GM19193 (cell line): ENCODE data around the gene GPD2.

Source experiments
- POLR2A ChIP-seq: IDR thresholded peaks from 4 replicates; pipeline ENCODE4 v1.6.1; 2011; ENCODE audit not compliant: insufficient read depth, insufficient read length; ENCODE audit errors: extremely low read depth

GPD2 gene

DNA sequence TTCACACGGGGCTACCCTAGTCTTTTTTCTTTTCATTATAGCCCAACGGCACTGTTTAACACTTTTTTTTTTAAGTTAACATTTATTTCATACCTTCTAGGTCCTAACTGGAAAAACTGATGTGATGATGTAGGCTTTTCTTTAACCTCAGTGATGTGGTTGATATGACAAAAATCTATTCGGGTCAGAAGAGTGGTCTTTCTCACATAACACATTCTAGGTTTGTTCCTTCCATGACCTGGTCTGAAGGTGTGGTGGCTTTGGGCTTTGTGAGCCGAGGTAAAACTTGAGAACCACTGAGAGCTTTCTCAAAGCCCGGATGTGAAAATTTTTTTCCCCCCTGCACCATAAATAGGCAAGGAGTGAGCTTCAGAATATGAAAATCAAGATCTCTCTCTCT, 44.2 kb downstream of the GPD2 start:
- TF ChIP-seq POLR2A, result no peak

DNA sequence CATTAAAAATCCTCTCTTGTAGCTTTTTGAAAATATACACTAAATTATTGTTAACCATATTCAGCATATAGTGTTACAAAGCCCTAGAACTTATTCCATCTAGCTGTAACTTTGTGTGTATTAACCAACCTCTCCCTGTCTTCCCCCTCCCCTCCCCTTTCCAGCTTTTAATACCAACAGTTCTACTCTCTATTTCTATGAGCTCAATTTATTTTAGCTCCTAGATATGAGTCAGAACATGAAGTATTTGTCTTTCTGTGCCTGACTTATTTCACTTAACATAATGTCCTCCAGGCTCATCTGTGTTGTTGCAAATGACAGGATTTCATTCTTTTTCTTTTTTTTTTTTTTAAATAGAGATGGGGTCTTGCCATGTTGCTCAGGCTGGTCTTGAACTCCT, 45.1 kb downstream of the GPD2 start:
- TF ChIP-seq POLR2A, result no peak

DNA sequence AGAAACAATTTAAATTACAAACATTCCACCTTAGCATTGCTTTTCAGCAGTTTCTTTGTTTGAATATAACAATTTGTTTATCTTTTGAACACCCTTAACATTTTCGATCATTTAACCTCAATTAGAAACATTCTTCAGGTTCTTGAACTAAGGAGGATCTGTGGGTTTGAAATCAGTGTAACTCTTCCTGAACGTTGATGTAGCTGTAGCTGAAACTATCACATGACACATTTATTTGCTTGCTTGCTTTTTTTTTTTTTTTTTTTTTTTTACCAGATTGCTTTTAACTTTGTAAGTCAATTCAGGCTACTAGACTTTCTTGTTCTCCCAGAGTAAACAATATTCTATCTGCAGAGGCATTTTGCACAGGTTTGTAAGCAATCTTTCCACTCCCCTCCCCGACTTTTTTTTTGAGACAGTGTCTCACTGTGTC, 47.6 kb downstream of the GPD2 start:
- no peak for TF ChIP-seq POLR2A

DNA sequence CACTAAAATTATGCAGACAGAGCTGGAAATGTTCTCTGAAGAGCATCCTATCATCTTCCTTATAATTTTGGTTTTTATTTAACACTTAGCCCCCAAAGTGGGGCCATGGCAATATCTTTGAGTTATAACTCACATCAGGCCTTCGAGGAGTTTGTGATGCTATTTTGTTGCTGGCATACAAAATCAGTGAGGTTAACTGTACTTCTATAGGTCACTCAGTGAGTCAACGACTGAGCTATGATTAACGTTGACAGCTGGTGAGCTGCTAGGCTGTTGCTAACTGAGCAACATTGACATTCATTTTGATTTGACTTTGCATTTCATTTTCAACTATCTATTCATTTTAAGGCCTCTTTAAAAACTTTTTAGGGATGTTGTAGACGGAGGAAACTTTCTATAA, 50.0 kb downstream of the GPD2 start:
- no peak for TF ChIP-seq POLR2A

DNA sequence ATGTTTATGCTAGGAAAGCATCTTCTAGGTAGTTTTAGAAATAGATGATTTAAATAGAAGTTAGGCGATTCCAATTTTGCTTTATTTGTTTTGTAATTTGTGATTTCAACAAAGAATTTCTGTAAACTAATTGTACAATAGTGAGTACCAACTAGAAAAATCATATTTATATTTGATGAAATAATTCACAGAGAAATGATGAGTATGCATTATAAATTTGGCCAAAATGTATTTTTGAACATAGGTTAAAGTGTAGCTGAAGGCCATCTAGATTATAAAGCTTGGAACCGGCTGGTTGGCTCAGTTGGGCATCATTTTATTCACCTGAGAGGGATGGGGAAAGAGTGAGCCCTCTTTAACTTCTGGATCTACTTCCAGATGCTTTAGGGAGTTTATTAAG, 50.4 kb downstream of the GPD2 start:
- TF ChIP-seq POLR2A, result no peak

DNA sequence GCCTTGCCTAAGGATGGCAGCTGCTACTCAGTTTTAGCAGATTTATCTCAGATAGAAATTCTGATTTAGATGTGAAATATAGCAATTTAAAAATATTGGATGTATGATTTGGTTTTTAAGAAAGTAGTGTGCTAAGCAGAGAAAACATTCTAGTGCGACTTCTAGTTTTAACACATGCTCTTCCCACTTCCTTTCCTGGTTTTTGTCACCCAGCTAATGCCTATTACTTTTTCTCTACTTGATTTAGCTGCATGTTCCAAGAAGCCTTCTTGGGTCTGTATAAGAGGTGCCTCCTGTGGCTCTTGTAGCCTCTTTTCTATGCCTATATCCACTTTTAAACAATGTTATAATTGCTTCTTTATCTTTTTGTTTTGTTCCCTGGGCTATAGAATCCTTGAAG, 53.0 kb downstream of the GPD2 start:
- no peak for TF ChIP-seq POLR2A

DNA sequence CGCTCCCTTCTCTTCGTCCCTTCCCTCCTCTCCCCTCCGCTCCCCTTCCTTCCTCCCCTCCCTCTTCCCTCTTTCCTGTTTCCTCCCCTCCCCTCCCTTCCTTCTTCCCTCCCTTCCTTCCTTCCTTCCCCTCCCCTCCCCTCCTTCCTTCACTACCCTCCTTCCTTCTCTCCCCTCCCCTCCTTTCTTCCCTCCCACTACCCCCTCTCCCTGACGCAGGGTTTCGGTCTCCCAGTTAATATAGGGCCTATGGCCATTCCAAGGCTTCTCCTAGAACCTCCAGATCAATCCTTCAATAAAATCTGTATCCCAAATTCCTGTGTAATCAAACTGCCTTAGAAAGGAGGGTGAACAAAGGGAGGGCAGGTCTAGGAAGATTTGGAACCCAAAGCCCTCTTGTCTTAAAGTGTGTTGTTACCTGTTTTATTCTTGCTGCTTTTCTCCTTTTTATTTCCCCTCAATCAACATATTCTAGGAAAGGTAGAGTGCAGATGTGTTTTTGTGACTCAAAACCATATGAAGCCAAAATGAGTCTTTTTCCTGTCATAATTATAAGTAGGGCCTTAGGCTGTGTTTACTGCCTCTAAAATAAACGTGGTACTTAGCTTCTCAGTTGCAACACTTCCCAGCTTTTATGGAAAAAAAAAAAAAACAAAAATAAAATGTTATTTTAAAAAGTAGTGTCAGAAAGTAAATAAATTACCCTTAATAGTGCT, 53.7 kb downstream of the GPD2 start:
- no peak for TF ChIP-seq POLR2A

DNA sequence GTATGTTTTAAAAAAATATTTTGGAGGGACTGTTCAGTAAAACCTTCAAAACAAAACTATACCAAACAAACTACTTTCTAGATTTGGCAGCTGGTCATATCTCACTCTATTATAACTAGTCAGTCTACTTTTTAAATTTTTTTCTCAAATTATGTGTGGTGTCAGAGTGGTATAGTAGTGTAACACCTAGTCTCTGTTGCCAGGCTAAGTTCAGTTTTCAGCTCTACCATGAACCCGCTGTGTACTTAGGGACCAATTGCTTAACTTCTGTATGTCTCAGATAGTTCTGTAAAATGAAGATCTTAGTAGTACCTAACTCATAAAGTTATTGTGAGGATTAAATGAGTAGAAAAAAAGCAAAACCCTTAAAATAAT, 54.3 kb downstream of the GPD2 start:
- no peak for TF ChIP-seq POLR2A

DNA sequence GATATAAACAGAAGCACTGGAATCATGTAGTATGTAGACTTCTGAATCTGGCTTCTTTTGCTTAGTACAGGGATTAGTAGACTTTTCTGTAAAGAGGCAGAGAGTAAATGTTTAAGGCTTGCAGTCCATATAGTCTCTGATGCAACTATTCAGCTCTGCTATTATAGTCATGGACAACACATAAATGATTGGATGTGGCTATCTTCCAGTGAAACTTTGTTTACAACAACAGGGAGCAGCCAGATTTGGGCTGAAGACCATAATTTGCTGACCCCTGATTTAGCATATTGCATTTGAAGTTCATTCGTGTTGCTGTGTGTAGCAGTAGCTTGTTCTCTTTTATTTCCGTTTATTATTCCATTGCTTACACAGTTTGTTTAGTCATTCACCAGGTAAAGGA, 55.0 kb downstream of the GPD2 start:
- TF ChIP-seq POLR2A, result no peak

DNA sequence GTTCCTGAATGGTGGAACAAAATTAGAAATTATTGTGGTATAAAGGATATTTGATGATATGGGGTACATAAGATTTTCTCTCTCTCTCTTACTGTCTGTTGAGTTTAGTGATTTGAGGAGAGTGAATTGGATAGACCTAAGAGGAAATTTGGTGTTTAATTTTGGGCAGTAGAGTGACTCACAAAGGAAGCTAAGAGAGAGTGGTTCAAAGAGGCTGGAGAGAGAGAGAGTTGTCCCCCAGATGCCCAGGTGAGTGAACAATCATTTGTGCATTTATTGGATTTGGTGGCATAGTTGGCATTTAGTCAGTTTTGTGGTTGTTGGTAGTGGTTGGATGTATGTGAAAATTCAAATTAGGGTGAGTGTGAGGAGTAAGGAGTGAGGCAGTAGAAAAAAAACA, 56.8 kb downstream of the GPD2 start:
- TF ChIP-seq POLR2A, result no peak

DNA sequence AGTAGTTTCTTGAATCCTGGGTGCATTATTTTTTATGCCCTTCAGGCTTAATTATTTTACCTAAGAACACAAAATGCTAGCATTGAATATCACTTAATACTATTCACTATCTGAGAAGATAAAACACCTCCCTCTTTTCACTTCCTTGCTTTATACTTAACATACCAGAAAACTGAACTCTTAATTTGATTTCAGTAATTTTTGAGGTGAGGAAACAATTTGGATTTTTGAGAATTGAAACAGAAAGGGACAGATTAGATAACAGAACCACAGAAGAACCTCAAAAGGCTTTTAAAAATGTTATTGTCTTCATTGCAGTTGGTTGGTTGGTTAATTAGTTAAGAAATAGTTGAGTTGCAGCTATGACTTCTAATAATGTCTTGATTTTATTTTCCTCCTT, 69.5 kb downstream of the GPD2 start:
- no peak for TF ChIP-seq POLR2A

DNA sequence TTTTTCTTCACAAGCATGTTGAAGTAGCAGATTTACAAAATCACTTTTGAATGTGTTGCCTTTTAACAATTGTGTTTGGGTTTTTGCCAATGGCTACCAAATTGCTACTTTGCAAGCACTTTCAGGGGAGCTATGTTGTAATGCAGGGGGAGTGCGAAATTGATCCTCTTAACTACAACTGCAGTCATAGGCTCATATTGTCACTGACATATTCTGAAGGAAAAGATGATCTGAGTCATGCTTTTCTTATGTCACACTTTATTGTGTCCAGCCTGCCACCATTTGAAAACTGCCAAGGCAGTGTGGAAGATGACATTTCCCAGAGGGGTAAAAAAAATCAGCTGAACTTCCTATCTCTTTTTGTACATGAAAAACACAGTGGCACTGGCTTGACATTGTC, 74.9 kb downstream of the GPD2 start:
- TF ChIP-seq POLR2A, result no peak

DNA sequence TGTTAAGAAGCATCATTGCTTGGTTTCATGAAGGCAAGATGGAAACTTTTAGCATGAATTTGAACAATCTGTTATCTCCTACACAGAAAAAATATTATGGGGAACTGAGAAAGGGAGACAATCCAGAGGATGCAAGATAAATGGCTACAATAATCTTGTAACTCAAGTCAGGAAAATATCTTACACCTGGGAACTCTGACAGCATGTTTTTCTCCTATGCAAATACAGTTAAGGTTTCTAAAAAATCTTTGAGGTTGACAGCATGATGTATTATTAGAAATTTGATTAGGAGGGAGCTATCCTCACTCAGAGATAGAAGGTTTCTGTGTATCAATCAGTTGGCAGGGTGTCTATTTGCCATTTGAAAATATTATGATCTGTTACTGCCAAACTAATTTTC, 75.6 kb downstream of the GPD2 start:
- TF ChIP-seq POLR2A, result no peak

DNA sequence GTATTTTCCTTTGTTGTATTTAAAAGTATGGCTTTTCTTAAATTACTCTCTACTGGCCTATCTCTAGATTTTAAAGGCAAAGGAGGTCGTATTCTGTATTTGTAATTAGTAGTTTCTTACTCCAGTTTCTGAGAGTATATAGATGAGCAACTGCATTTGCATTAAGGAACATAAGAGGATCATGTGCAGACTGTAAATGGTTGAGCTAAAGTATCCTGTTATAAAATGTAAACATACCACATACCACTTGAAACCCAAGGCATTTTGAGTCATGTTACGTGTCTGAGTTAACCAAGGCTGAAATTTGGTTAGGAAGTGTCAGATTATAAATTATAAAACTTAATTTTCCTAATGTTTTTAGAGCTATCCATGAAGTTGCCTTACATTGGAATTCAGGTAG, 76.3 kb downstream of the GPD2 start:
- no peak for TF ChIP-seq POLR2A

DNA sequence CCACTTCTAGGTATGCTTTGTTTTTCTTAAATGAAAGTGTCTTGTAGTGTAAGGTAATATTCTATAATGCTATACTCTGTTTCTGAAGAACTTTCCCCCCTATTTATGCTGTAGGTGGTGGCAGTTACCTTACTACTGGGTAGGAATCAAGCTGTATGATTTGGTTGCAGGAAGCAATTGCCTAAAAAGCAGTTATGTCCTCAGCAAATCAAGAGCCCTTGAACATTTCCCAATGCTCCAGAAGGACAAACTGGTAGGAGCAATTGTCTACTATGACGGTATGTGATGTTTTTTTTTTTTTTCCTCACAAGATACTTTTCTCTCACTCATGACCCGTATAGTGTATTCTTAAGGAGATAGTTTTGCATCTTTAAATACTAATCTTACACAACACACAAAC, 77.0 kb downstream of the GPD2 start:
- TF ChIP-seq POLR2A, result no peak

DNA sequence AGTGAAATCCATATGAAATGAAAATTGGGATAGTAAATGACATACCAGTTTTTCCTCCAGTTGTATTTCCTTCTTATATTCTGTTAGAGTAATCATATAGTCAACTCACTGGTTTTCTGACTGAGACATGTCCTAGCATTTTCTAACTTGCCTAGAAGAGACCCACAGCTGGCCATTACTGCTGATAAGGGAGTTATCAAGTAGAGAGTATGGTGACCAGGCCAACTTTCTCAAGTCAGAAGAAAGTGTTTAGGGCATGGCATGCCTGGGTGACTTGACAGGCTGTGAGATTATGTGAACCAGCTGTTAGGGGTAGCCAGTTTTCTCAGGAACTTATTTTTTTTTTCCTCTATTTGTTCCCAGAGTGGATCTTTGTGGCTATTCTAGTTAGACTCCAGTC, 81.2 kb downstream of the GPD2 start:
- no peak for TF ChIP-seq POLR2A

DNA sequence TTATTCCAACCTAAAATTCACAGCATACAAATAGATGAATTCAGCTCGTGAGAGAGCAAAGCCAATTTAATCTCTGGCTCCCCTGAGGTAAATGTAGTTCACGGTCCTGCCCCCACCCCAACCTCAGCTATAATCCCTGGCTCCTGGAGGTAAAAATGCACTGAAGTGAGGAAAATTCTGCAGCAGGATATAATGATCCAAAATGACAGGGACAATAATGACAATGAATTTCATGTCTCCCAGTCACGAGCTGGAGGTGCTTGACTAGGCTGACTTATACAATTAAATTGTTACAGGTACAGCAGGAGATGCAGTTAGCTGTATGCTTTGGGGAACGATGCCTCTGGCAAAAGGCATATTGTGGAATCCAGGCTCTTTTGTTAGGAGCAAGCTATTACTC, 82.0 kb downstream of the GPD2 start:
- no peak for TF ChIP-seq POLR2A
